Measurements from ENCODE around the gene GPD2. TPM values are rescaled to one million over a fixed set of nuclear protein-coding genes. Genes with fewer than 3 reads are reported as not detected.

GPD2 gene
- total and polyA plus RNA-seq, 2 donors (not counting 1 experiment from before 2014, with no cell fraction given) = 21.6 to 46.6 TPM

DNA sequence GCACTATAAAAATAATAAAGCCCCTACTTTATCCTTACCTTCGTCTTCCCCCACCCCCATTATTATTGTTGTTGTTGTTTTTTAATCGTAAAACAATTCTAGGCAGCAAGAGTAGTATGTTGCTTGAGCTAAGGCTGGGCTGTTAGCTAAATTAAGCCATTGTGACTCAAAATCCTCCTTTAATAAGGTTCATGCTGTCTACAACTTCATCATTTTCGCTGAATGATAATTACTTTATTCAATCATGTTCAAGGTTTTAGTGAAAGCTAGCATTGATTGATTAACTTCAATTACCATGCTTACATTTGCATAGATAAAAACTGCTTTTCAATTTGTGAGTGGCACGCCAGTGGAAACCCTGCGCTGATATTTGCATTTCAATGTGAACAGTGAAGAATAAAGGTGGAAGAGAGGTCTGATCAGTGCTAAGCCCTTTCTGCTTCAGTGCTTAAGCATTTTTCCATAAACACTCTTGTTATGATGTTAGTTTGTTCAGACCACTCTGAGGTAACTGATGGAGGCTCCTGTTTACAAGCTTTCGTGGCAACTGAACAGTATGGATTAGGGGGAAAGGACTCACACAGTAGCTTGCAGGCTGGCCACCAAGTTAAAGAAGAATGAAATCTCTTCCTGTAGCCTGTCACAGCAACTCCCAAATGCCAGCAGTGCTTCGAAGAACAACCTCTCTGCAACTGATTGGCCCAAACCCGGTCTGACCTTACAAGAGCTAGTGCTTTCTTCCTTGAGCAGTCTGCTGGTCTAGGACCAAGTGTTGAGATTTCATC lies 156.8 kb downstream of the GPD2 start:
- H3K36me3 ChIP-seq (ENCODE audit: control insufficient read depth, insufficient read depth, low read length) = no peaks in the 10 kb centered on the region
- no peaks in the 10 kb centered on the region for H3K9me3 ChIP-seq (ENCODE audit: control insufficient read depth, insufficient read depth, low read depth, low read length)
- DNase-seq (ENCODE audit: low read depth in 2 of 2) = no peak
- no peak overlapping the region for H3K27ac ChIP-seq (ENCODE audit: insufficient read depth, low read length)
- no peaks in the 10 kb centered on the region for H4K20me1 ChIP-seq (ENCODE audit: control insufficient read depth, extremely low read depth, insufficient read depth, low read length)
- no peak overlapping the region for H3K4me3 ChIP-seq (replicated peaks in 1 of 4; ENCODE audit: control extremely low read depth in 1 of 4, insufficient read depth in 1 of 4, low read depth in 3 of 4, low read length in 4 of 4)
- no peak overlapping the region for H3K9ac ChIP-seq (ENCODE audit: insufficient read depth, low read length)
- no peak overlapping the region for H2AFZ ChIP-seq (ENCODE audit: low read length)
- H3K27me3 ChIP-seq (ENCODE audit: control insufficient read depth, insufficient read depth, low read length) = no peaks in the 10 kb centered on the region
- TF ChIP-seq, protein P1, sequence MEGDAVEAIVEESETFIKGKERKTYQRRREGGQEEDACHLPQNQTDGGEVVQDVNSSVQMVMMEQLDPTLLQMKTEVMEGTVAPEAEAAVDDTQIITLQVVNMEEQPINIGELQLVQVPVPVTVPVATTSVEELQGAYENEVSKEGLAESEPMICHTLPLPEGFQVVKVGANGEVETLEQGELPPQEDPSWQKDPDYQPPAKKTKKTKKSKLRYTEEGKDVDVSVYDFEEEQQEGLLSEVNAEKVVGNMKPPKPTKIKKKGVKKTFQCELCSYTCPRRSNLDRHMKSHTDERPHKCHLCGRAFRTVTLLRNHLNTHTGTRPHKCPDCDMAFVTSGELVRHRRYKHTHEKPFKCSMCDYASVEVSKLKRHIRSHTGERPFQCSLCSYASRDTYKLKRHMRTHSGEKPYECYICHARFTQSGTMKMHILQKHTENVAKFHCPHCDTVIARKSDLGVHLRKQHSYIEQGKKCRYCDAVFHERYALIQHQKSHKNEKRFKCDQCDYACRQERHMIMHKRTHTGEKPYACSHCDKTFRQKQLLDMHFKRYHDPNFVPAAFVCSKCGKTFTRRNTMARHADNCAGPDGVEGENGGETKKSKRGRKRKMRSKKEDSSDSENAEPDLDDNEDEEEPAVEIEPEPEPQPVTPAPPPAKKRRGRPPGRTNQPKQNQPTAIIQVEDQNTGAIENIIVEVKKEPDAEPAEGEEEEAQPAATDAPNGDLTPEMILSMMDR (conservative IDR thresholded peaks at IDR 0.05 in 1 of 2, IDR thresholded peaks at IDR 0.05 in 1 of 2; ENCODE audit: low read depth in 1 of 2, low read length in 2 of 2) = no peak
- no peak for TF ChIP-seq EZH2 (IDR thresholded peaks at IDR 0.05; ENCODE audit: low read length, missing control alignments)
- no peak overlapping the region for H3K4me2 ChIP-seq (ENCODE audit: extremely low read depth, insufficient read depth, low read length)
- no peaks in the 10 kb centered on the region for H3K79me2 ChIP-seq (ENCODE audit: control insufficient read depth, insufficient read depth, low read length)
- no peaks in the 10 kb centered on the region for H3K4me1 ChIP-seq (ENCODE audit: control insufficient read depth, extremely low read depth, insufficient read depth, low read length)

DNA sequence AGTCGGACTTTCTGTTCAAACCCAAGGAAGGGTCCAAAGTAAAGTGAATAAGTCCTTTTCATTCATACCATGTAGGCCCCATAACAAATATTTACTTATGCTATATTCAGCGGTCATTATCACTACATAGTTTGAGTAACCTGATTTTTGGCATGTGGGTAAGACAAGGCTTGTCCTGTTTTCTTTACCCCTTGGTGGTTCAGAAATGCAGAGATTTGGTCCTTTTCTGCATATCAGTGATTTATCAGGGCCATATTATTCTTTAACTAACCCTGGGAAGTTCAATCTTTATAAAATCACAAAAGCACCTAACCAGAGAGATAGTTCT lies 157.4 kb downstream of the GPD2 start:
- Histone ChIP-seq H4K20me1 (ENCODE audit: control insufficient read depth, extremely low read depth, insufficient read depth, low read length) (no peaks in the 10 kb centered on the region), H3K9ac (ENCODE audit: insufficient read depth, low read length) (no peak overlapping the region), H3K9me3 (ENCODE audit: control insufficient read depth, insufficient read depth, low read depth, low read length) (no peaks in the 10 kb centered on the region), H2AFZ (ENCODE audit: low read length) (no peak overlapping the region), H3K27me3 (ENCODE audit: control insufficient read depth, insufficient read depth, low read length) (no peaks in the 10 kb centered on the region), H3K79me2 (ENCODE audit: control insufficient read depth, insufficient read depth, low read length) (no peaks in the 10 kb centered on the region), H3K4me2 (ENCODE audit: extremely low read depth, insufficient read depth, low read length) (no peak overlapping the region), H3K27ac (ENCODE audit: insufficient read depth, low read length) (no peak overlapping the region), H3K4me1 (ENCODE audit: control insufficient read depth, extremely low read depth, insufficient read depth, low read length) (no peaks in the 10 kb centered on the region), H3K36me3 (ENCODE audit: control insufficient read depth, insufficient read depth, low read length) (no peaks in the 10 kb centered on the region), H3K4me3 (replicated peaks in 1 of 4; ENCODE audit: control extremely low read depth in 1 of 4, insufficient read depth in 1 of 4, low read depth in 3 of 4, low read length in 4 of 4) (no peak overlapping the region)
- DNase-seq (ENCODE audit: low read depth in 2 of 2) = no peak
- TF ChIP-seq, protein P1 (conservative IDR thresholded peaks at IDR 0.05 in 1 of 2, IDR thresholded peaks at IDR 0.05 in 1 of 2; ENCODE audit: low read depth in 1 of 2, low read length in 2 of 2) = no peak
- TF ChIP-seq EZH2 (IDR thresholded peaks at IDR 0.05; ENCODE audit: low read length, missing control alignments) = no peak

DNA sequence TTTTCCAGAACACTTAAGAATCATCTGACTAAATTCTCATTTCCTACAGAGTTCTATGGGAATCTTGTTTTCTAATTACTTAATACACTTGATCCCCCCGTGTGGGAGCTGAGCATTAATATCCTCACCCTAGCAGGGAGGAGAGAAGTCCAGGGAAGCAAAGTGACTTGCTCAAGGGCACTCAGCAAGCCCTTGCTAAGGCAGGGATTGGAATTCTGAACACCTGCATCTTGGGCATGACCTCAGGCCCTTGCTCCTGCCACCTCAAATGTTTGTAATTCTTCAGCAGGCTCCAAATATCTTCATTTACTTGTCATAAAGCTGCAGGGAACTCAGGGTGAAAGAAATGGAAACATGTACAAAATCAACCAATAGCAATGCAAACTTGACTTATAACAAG lies 162.4 kb downstream of the GPD2 start:
- no peaks in the 10 kb centered on the region for H4K20me1 ChIP-seq (ENCODE audit: control insufficient read depth, extremely low read depth, insufficient read depth, low read length)
- H3K4me3 ChIP-seq (replicated peaks in 1 of 4; ENCODE audit: control extremely low read depth in 1 of 4, insufficient read depth in 1 of 4, low read depth in 3 of 4, low read length in 4 of 4) = no peak overlapping the region
- no peaks in the 10 kb centered on the region for H3K27me3 ChIP-seq (ENCODE audit: control insufficient read depth, insufficient read depth, low read length)
- H3K36me3 ChIP-seq (ENCODE audit: control insufficient read depth, insufficient read depth, low read length) = no peaks in the 10 kb centered on the region
- H2AFZ ChIP-seq (ENCODE audit: low read length) = no peak overlapping the region
- no peaks in the 10 kb centered on the region for H3K9me3 ChIP-seq (ENCODE audit: control insufficient read depth, insufficient read depth, low read depth, low read length)
- H3K9ac ChIP-seq (ENCODE audit: insufficient read depth, low read length) = no peak overlapping the region
- TF ChIP-seq, protein P1 (conservative IDR thresholded peaks at IDR 0.05 in 1 of 2, IDR thresholded peaks at IDR 0.05 in 1 of 2; ENCODE audit: low read depth in 1 of 2, low read length in 2 of 2) = no peak
- TF ChIP-seq EZH2 (IDR thresholded peaks at IDR 0.05; ENCODE audit: low read length, missing control alignments) = no peak
- H3K4me2 ChIP-seq (ENCODE audit: extremely low read depth, insufficient read depth, low read length) = no peak overlapping the region
- no peak for DNase-seq (ENCODE audit: low read depth in 2 of 2)
- no peaks in the 10 kb centered on the region for H3K4me1 ChIP-seq (ENCODE audit: control insufficient read depth, extremely low read depth, insufficient read depth, low read length)
- H3K27ac ChIP-seq (ENCODE audit: insufficient read depth, low read length) = no peak overlapping the region
- H3K79me2 ChIP-seq (ENCODE audit: control insufficient read depth, insufficient read depth, low read length) = no peaks in the 10 kb centered on the region
